Measurements from ENCODE around the gene ING4.
A peak's percentile ranks its signal among the peaks of the same experiment; 100 is the strongest.

ING4 gene

DNA sequence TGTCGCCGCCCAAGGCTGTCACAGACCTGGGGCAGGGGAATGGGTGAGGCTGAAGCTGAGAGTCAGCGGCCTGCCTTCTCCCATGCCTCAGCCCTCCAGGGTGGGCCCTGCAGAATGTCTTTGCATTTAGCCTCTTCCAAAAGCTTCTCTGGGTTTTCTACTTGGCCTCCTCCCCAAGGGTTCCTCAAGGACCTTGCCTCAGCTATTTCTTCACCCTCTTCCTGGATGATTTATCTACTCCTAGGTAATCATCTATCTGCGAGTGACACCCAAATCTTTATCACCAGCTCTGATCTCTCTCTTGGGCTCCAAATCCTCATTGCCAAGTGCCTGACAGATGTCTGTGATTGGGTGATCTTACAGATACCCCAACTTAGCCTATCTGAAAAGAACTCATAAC lies 22.4 kb downstream of the ING4 start:
- Histone ChIP-seq H3K4me3 (ENCODE audit: low read depth in 1 of 5, low read length in 5 of 5) (no peak overlapping the region), H3K4me1 (ENCODE audit: control insufficient read depth in 5 of 5, insufficient read depth in 5 of 5, low read length in 5 of 5) (peaks cover 0 to 61% (median 7%) of the 10 kb centered on the region in 5 donors), H3K27ac (ENCODE audit: low read depth, low read length) (no peak overlapping the region)

DNA sequence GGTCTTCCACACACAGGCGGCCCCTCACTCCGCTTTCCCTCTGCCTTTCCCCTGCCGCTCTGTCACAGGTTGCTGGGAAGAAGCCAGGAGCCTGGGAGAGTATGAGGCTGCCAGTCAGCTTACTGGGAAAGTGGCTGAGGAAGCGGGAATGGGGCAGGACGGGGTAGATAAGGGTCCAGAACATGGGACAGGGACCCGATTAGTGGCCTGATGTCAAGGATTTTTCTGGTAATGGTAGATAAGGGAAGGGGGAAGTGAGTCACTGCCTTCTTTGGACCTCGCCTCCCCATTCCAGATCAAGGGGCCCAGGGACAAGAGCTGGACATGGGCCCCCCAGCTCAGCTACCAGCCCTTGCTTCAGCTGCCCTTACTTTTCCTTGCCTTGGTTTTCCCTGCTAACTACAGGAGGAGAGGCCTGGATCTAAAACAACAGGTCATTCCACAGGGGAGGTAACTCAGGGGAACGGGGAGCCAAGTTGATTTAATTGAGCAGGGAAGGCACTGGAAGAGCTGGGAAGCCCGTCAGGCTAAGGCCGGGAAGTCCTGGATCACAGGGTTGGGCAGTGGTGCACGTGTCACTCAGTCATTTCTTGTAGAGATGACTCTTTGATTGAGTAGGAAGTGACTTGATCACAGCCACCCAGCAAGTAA lies 23.6 kb downstream of the ING4 start:
- H3K36me3 ChIP-seq (ENCODE audit: control insufficient read depth in 5 of 5, insufficient read depth in 5 of 5, low read length in 5 of 5): no peaks in the 10 kb centered on the region
- H3K27ac ChIP-seq (ENCODE audit: low read depth, low read length): no peak overlapping the region
- H3K27me3 ChIP-seq (ENCODE audit: control insufficient read depth in 5 of 5, insufficient read depth in 4 of 5, low read length in 5 of 5): peaks cover 0 to 10% (median 5%) of the 10 kb centered on the region in 5 donors
- peaks cover 0 to 52% (median 4%) of the 10 kb centered on the region in 5 donors for H3K4me1 ChIP-seq (ENCODE audit: control insufficient read depth in 5 of 5, insufficient read depth in 5 of 5, low read length in 5 of 5)
- H3K4me3 ChIP-seq (ENCODE audit: low read depth in 1 of 5, low read length in 5 of 5): no peak overlapping the region
- H3K9ac ChIP-seq (ENCODE audit: low read length in 5 of 5): peak overlapping the region in 1 of 5 donors; percentile 30
- no peaks in the 10 kb centered on the region for H3K9me3 ChIP-seq (ENCODE audit: control insufficient read depth in 5 of 5, low read length in 5 of 5)

More for the DNA sequence above, 22.4 kb downstream of the ING4 start:
- H3K27me3 ChIP-seq (ENCODE audit: control insufficient read depth in 5 of 5, insufficient read depth in 4 of 5, low read length in 5 of 5): peaks cover 0 to 10% (median 5%) of the 10 kb centered on the region in 5 donors
- no peaks in the 10 kb centered on the region for H3K9me3 ChIP-seq (ENCODE audit: control insufficient read depth in 5 of 5, low read length in 5 of 5)
- no peaks in the 10 kb centered on the region for H3K36me3 ChIP-seq (ENCODE audit: control insufficient read depth in 5 of 5, insufficient read depth in 5 of 5, low read length in 5 of 5)
- H3K9ac ChIP-seq (ENCODE audit: low read length in 5 of 5): no peak overlapping the region

GRCh38 chr12:6638305-6638704 lies 24.6 kb downstream of the ING4 start:
- Histone ChIP-seq H3K4me1 (ENCODE audit: control insufficient read depth in 5 of 5, insufficient read depth in 5 of 5, low read length in 5 of 5) (peaks cover 0 to 47% (median 4%) of the 10 kb centered on the region in 5 donors), H3K27ac (ENCODE audit: low read depth, low read length) (no peak overlapping the region), H3K9ac (ENCODE audit: low read length in 5 of 5) (no peak overlapping the region), H3K36me3 (ENCODE audit: control insufficient read depth in 5 of 5, insufficient read depth in 5 of 5, low read length in 5 of 5) (no peaks in the 10 kb centered on the region), H3K27me3 (ENCODE audit: control insufficient read depth in 5 of 5, insufficient read depth in 4 of 5, low read length in 5 of 5) (peaks cover 0 to 10% (median 5%) of the 10 kb centered on the region in 5 donors), H3K9me3 (ENCODE audit: control insufficient read depth in 5 of 5, low read length in 5 of 5) (no peaks in the 10 kb centered on the region), H3K4me3 (ENCODE audit: low read depth in 1 of 5, low read length in 5 of 5) (no peak overlapping the region)

- Histone ChIP-seq H3K9me3 (ENCODE audit: control insufficient read depth in 5 of 5, low read length in 5 of 5) (no peaks in the 10 kb centered on the region), H3K4me3 (ENCODE audit: low read depth in 1 of 5, low read length in 5 of 5) (no peak within 1 kb of the TSS), H3K27ac (ENCODE audit: low read depth, low read length) (no peak within 1 kb of the TSS), H3K4me1 (ENCODE audit: control insufficient read depth in 5 of 5, insufficient read depth in 5 of 5, low read length in 5 of 5) (peaks cover 0 to 59% (median 14%) of the 10 kb centered on the region in 5 donors), H3K36me3 (ENCODE audit: control insufficient read depth in 5 of 5, insufficient read depth in 5 of 5, low read length in 5 of 5) (no peaks in the 10 kb centered on the region), H3K9ac (ENCODE audit: low read length in 5 of 5) (peak within 1 kb of the TSS in 2 of 5 donors; percentile 24 to 41), H3K27me3 (ENCODE audit: control insufficient read depth in 5 of 5, insufficient read depth in 4 of 5, low read length in 5 of 5) (peaks cover 3 to 16% (median 5%) of the 10 kb centered on the region in 5 donors)
Observed at GRCh38 chr12:6635856-6636531, 26.9 kb downstream of the ING4 start, which contains the start of gene LPAR5. Gene LPAR5, minus strand, starts transcription at chr12:6635959. Its CDS starts 14,711 bp downstream, at chr12:6621248.

- no peaks in the 10 kb centered on the region for H3K36me3 ChIP-seq (ENCODE audit: control insufficient read depth in 5 of 5, insufficient read depth in 5 of 5, low read length in 5 of 5)
Observed at GRCh38 chr12:6635375-6635855, 27.5 kb downstream of the ING4 start.

GRCh38 chr12:6632026-6632983 lies 30.6 kb downstream of the ING4 start:
- H3K36me3 ChIP-seq (ENCODE audit: control insufficient read depth in 5 of 5, insufficient read depth in 5 of 5, low read length in 5 of 5): no peaks in the 10 kb centered on the region
- H3K4me3 ChIP-seq (ENCODE audit: low read depth in 1 of 5, low read length in 5 of 5): no peak overlapping the region
- no peaks in the 10 kb centered on the region for H3K9me3 ChIP-seq (ENCODE audit: control insufficient read depth in 5 of 5, low read length in 5 of 5)
- no peak overlapping the region for H3K9ac ChIP-seq (ENCODE audit: low read length in 5 of 5)
- H3K27ac ChIP-seq (ENCODE audit: low read depth, low read length): no peak overlapping the region
- peaks cover 0 to 16% (median 5%) of the 10 kb centered on the region in 5 donors for H3K27me3 ChIP-seq (ENCODE audit: control insufficient read depth in 5 of 5, insufficient read depth in 4 of 5, low read length in 5 of 5)
- H3K4me1 ChIP-seq (ENCODE audit: control insufficient read depth in 5 of 5, insufficient read depth in 5 of 5, low read length in 5 of 5): peaks cover 0 to 41% (median 8%) of the 10 kb centered on the region in 5 donors

More at GRCh38 chr12:6635375-6635855, 27.5 kb downstream of the ING4 start:
- Histone ChIP-seq H3K9me3 (ENCODE audit: control insufficient read depth in 5 of 5, low read length in 5 of 5) (no peaks in the 10 kb centered on the region), H3K27me3 (ENCODE audit: control insufficient read depth in 5 of 5, insufficient read depth in 4 of 5, low read length in 5 of 5) (peaks cover 3 to 19% (median 8%) of the 10 kb centered on the region in 5 donors), H3K4me3 (ENCODE audit: low read depth in 1 of 5, low read length in 5 of 5) (no peak overlapping the region), H3K4me1 (ENCODE audit: control insufficient read depth in 5 of 5, insufficient read depth in 5 of 5, low read length in 5 of 5) (peaks cover 0 to 63% (median 17%) of the 10 kb centered on the region in 5 donors), H3K27ac (ENCODE audit: low read depth, low read length) (no peak overlapping the region), H3K9ac (ENCODE audit: low read length in 5 of 5) (peak overlapping the region in 1 of 5 donors; percentile 41)

GRCh38 chr12:6631549-6631961 lies 31.4 kb downstream of the ING4 start:
- H3K9ac ChIP-seq (ENCODE audit: low read length in 5 of 5): no peak overlapping the region
- no peaks in the 10 kb centered on the region for H3K36me3 ChIP-seq (ENCODE audit: control insufficient read depth in 5 of 5, insufficient read depth in 5 of 5, low read length in 5 of 5)
- peaks cover 0 to 40% (median 8%) of the 10 kb centered on the region in 5 donors for H3K4me1 ChIP-seq (ENCODE audit: control insufficient read depth in 5 of 5, insufficient read depth in 5 of 5, low read length in 5 of 5)
- no peaks in the 10 kb centered on the region for H3K9me3 ChIP-seq (ENCODE audit: control insufficient read depth in 5 of 5, low read length in 5 of 5)
- H3K27me3 ChIP-seq (ENCODE audit: control insufficient read depth in 5 of 5, insufficient read depth in 4 of 5, low read length in 5 of 5): peaks cover 0 to 16% (median 5%) of the 10 kb centered on the region in 5 donors
- no peak overlapping the region for H3K4me3 ChIP-seq (ENCODE audit: low read depth in 1 of 5, low read length in 5 of 5)
- no peak overlapping the region for H3K27ac ChIP-seq (ENCODE audit: low read depth, low read length)

DNA sequence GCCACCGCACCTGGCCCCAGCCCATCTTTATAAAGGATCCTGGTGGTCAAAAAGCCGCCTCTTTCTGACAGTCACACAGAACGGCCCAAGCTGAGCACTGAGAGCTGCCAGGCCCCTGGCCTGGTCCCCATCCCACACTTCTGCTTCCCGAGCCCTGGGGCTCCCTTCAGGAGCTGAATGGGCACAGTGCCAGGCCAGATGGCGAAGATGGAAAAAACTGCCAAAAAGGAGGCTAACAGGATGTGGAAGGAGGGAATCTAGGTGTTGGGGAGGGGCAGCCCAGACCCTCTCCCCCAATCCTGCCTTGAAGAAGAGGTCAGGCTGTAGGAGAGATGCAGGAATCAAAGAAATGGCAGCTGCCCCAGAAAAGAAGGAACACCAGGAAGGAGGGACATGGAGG lies 32.2 kb downstream of the ING4 start:
- H3K9me3 ChIP-seq (ENCODE audit: control insufficient read depth in 5 of 5, low read length in 5 of 5): no peaks in the 10 kb centered on the region
- no peaks in the 10 kb centered on the region for H3K36me3 ChIP-seq (ENCODE audit: control insufficient read depth in 5 of 5, insufficient read depth in 5 of 5, low read length in 5 of 5)
- peaks cover 0 to 13% (median 3%) of the 10 kb centered on the region in 5 donors for H3K27me3 ChIP-seq (ENCODE audit: control insufficient read depth in 5 of 5, insufficient read depth in 4 of 5, low read length in 5 of 5)
- peaks cover 0 to 32% (median 6%) of the 10 kb centered on the region in 5 donors for H3K4me1 ChIP-seq (ENCODE audit: control insufficient read depth in 5 of 5, insufficient read depth in 5 of 5, low read length in 5 of 5)
- no peak overlapping the region for H3K9ac ChIP-seq (ENCODE audit: low read length in 5 of 5)
- H3K27ac ChIP-seq (ENCODE audit: low read depth, low read length): no peak overlapping the region
- no peak overlapping the region for H3K4me3 ChIP-seq (ENCODE audit: low read depth in 1 of 5, low read length in 5 of 5)

GRCh38 chr12:6627616-6628015 lies 35.3 kb downstream of the ING4 start:
- Histone ChIP-seq H3K4me3 (ENCODE audit: low read depth in 1 of 5, low read length in 5 of 5) (no peak overlapping the region), H3K36me3 (ENCODE audit: control insufficient read depth in 5 of 5, insufficient read depth in 5 of 5, low read length in 5 of 5) (no peaks in the 10 kb centered on the region), H3K27me3 (ENCODE audit: control insufficient read depth in 5 of 5, insufficient read depth in 4 of 5, low read length in 5 of 5) (peaks cover 0 to 13% (median 3%) of the 10 kb centered on the region in 5 donors), H3K27ac (ENCODE audit: low read depth, low read length) (no peak overlapping the region), H3K4me1 (ENCODE audit: control insufficient read depth in 5 of 5, insufficient read depth in 5 of 5, low read length in 5 of 5) (peaks cover 0 to 36% (median under 1%) of the 10 kb centered on the region in 5 donors), H3K9ac (ENCODE audit: low read length in 5 of 5) (no peak overlapping the region), H3K9me3 (ENCODE audit: control insufficient read depth in 5 of 5, low read length in 5 of 5) (no peaks in the 10 kb centered on the region)

All from subcutaneous abdominal adipose tissue (tissue), 5 donors.